ENCODE results near the gene MPDZ.
A peak's percentile ranks its signal among the peaks of the same experiment; 100 is the strongest.

MPDZ gene

GRCh38 chr9:13107008-13107407 lies 172.5 kb downstream of the MPDZ start:
- CTCF ChIA-PET = no interaction called here
- POLR2A ChIA-PET = no interaction called here
- DNase-seq (ENCODE audit: extremely low spot score) = no peak
- TF ChIP-seq, protein P1, sequence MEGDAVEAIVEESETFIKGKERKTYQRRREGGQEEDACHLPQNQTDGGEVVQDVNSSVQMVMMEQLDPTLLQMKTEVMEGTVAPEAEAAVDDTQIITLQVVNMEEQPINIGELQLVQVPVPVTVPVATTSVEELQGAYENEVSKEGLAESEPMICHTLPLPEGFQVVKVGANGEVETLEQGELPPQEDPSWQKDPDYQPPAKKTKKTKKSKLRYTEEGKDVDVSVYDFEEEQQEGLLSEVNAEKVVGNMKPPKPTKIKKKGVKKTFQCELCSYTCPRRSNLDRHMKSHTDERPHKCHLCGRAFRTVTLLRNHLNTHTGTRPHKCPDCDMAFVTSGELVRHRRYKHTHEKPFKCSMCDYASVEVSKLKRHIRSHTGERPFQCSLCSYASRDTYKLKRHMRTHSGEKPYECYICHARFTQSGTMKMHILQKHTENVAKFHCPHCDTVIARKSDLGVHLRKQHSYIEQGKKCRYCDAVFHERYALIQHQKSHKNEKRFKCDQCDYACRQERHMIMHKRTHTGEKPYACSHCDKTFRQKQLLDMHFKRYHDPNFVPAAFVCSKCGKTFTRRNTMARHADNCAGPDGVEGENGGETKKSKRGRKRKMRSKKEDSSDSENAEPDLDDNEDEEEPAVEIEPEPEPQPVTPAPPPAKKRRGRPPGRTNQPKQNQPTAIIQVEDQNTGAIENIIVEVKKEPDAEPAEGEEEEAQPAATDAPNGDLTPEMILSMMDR (IDR thresholded peaks at IDR 0.05; ENCODE audit: control extremely low read depth, extremely low read depth, low read depth, missing control alignments) = no peak

DNA sequence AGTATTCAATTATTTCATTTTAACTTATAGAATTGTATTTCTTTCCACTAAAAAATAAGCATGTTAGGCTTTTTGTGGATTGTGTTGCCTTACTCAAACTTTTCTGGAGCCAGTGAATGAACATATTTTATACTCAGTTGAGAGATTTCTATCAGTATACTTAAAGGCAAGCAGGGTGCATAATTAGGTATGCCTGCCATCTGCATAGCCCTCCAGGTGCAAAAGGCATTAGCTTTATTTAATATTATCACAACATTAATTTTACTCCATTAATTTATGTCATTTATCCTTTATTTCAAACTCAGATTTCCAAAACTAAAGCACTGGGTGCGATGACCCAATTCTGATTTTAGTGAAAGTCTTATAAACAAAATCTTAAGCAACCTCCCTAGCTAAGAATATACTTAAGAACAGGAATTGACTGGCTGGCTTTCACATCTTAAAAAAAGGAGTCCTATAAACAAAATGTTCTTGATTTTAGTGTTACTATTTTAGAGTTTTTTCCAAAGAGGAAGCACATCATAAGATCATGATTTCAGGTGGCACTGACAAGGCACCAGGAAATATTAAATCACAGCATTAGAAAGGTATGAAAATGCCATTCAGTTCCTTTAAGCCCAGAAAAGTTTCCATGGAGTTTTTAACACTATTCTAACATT lies 178.4 kb downstream of the MPDZ start:
- POLR2A ChIA-PET = no interaction called here
- CTCF ChIA-PET = no interaction called here
- DNase-seq (ENCODE audit: extremely low spot score) = no peak
- TF ChIP-seq, protein P1 (IDR thresholded peaks at IDR 0.05; ENCODE audit: control extremely low read depth, extremely low read depth, low read depth, missing control alignments) = no peak

DNA sequence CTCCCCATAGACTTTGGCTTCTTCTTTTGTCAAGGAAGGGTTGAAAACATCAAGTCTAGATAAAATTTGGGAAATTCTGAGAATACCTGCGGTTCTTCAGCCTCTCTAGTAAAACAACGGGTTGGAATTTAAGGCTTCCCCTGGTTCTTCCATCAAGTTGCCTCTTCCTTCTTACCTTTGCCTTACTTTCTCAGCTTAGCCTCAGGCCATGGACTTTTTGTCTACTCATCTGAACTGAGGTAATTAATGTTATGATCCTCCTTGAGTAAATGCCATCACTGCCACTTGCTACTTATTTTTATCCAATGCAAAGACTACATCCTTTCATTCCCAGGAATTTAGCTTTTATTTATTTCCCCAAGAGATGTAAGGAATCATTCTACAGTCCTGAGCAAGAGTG lies 184.4 kb downstream of the MPDZ start:
- no peak for DNase-seq (ENCODE audit: extremely low spot score)
- TF ChIP-seq, protein P1 (IDR thresholded peaks at IDR 0.05; ENCODE audit: control extremely low read depth, extremely low read depth, low read depth, missing control alignments) = no peak
- ChIA-PET POLR2A (no interaction called here), CTCF (no interaction called here)

DNA sequence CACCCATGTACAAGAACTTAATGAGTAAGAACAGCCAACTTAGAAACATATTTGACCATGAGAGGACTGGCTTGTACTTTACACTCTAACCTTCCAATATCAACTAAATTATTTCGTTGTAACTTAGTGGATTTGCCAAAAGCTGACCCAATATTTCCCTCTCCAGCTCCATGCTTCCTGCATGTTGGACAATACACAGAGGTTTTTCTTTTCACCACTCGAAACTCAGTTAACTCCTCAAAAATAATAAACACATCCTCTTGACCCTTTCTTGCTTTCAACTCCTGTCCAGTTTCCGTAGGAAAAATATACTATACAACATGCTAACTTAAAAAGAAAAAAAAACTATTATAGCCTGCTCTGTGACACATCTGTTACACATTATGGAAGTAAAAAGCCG lies 188.9 kb downstream of the MPDZ start:
- TF ChIP-seq, protein P1 (IDR thresholded peaks at IDR 0.05; ENCODE audit: control extremely low read depth, extremely low read depth, low read depth, missing control alignments) = no peak
- no peak for DNase-seq (ENCODE audit: extremely low spot score)
- CTCF ChIA-PET = interaction anchor here (1.0 to 4.7 kb wide), 10 partner anchors 8 to 371 kb away, joined by 3 to 32 read pairs (median 5); no protein-coding TSS in a partner anchor
- POLR2A ChIA-PET = no interaction called here

DNA sequence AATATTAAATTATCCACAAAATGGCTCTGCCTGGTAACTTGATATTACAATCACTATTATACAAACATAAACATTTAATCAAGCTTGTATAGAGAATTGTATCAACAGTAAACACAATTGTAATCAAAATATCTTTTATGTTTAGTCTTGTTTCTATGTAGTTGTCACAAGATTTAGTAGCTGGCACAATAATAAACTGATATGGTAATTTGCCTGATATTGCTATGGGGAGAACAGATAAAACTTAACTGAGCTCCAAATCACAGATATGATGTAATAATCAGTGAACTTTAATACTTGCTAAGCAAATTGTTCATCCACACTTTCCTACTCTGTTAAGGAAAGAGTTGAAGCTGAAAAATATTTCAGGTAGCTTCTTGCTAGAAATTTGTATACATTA lies 189.8 kb downstream of the MPDZ start:
- ChIA-PET CTCF (interaction anchor here (0.7 to 4.7 kb wide), 12 partner anchors 9 to 374 kb away, joined by 3 to 32 read pairs (median 4); no protein-coding TSS in a partner anchor), POLR2A (no interaction called here)
- DNase-seq (ENCODE audit: extremely low spot score) = no peak
- TF ChIP-seq, protein P1 (IDR thresholded peaks at IDR 0.05; ENCODE audit: control extremely low read depth, extremely low read depth, low read depth, missing control alignments) = no peak

GRCh38 chr9:13088720-13089427 lies 190.6 kb downstream of the MPDZ start:
- TF ChIP-seq, protein P1 (IDR thresholded peaks at IDR 0.05; ENCODE audit: control extremely low read depth, extremely low read depth, low read depth, missing control alignments) = peak; percentile 53
- ChIA-PET POLR2A (no interaction called here), CTCF (interaction anchor here (0.7 to 4.7 kb wide), 20 partner anchors 9 to 373 kb away, joined by 3 to 32 read pairs (median 3); no protein-coding TSS in a partner anchor)
- DNase-seq (ENCODE audit: extremely low spot score) = peak; percentile 70

Measured in GM10248 (cell line).